DMS79 treated with DMSO at 0.1 percent for 48 hours (cell line): ENCODE measurements around the gene CLASP2.
"Not testable (repeated sequence)": the region's sequence is repeated elsewhere in the genome, so short reads cannot be mapped to it uniquely, and the experiment has no call there.

Experiments
- DNase-seq: peaks from one replicate; lab custom pipeline; 2025; lab: John Stamatoyannopoulos, UW

The CLASP2 gene

GRCh38 chr3:33687406-33688010 lies 30.5 kb downstream of the CLASP2 start:
- no peak for DNase-seq

GRCh38 chr3:33682770-33683169 lies 35.3 kb downstream of the CLASP2 start:
- DNase-seq: no peak

- DNase-seq: no peak
Observed at GRCh38 chr3:33681667-33682066, 36.4 kb downstream of the CLASP2 start.

- no peak for DNase-seq
Observed at GRCh38 chr3:33678073-33678472, 40.0 kb downstream of the CLASP2 start.

GRCh38 chr3:33673436-33673835 lies 44.6 kb downstream of the CLASP2 start:
- DNase-seq: not testable (repeated sequence)

GRCh38 chr3:33668618-33669017 lies 49.4 kb downstream of the CLASP2 start:
- DNase-seq: no peak

GRCh38 chr3:33665294-33665693 lies 52.8 kb downstream of the CLASP2 start:
- DNase-seq: no peak

GRCh38 chr3:33664195-33664594 lies 53.9 kb downstream of the CLASP2 start:
- DNase-seq: no peak

- no peak for DNase-seq
Observed at GRCh38 chr3:33663042-33663441, 55.0 kb downstream of the CLASP2 start.

- DNase-seq: no peak
Observed at GRCh38 chr3:33659856-33660434, 58.1 kb downstream of the CLASP2 start.

GRCh38 chr3:33658991-33659848 lies 58.8 kb downstream of the CLASP2 start:
- DNase-seq: peak; percentile 58

GRCh38 chr3:33658621-33658990 lies 59.4 kb downstream of the CLASP2 start:
- no peak for DNase-seq

GRCh38 chr3:33658039-33658438 lies 60.0 kb downstream of the CLASP2 start:
- DNase-seq: no peak

GRCh38 chr3:33652736-33653135 lies 65.3 kb downstream of the CLASP2 start:
- peak; percentile 33 for DNase-seq

GRCh38 chr3:33651101-33651500 lies 67.0 kb downstream of the CLASP2 start:
- DNase-seq: not testable (repeated sequence)

- no peak for DNase-seq
Observed at GRCh38 chr3:33650495-33650894, 67.6 kb downstream of the CLASP2 start.

- DNase-seq: no peak
Observed at GRCh38 chr3:33648793-33649192, 69.3 kb downstream of the CLASP2 start.

- no peak for DNase-seq
Observed at GRCh38 chr3:33646406-33646805, 71.6 kb downstream of the CLASP2 start.

GRCh38 chr3:33645060-33645647 lies 72.9 kb downstream of the CLASP2 start:
- peak; percentile 63 for DNase-seq

- DNase-seq: peak; percentile 32
Observed at GRCh38 chr3:33644582-33644981, 73.5 kb downstream of the CLASP2 start.

- DNase-seq: no peak
Observed at GRCh38 chr3:33642806-33643205, 75.2 kb downstream of the CLASP2 start.

- DNase-seq: no peak
Observed at GRCh38 chr3:33639889-33640288, 78.2 kb downstream of the CLASP2 start.

- no peak for DNase-seq
Observed at GRCh38 chr3:33637482-33637881, 80.6 kb downstream of the CLASP2 start.
